ENCODE results near the gene PSME1. TPM values are rescaled to one million over a fixed set of nuclear protein-coding genes. Genes with fewer than 3 reads are reported as not detected.

Gene PSME1
- total and polyA plus RNA-seq, 2 of the 13 experiments (the other 11 are each of a cell fraction or from before 2014, with no cell fraction given): 159 to 608 TPM

DNA sequence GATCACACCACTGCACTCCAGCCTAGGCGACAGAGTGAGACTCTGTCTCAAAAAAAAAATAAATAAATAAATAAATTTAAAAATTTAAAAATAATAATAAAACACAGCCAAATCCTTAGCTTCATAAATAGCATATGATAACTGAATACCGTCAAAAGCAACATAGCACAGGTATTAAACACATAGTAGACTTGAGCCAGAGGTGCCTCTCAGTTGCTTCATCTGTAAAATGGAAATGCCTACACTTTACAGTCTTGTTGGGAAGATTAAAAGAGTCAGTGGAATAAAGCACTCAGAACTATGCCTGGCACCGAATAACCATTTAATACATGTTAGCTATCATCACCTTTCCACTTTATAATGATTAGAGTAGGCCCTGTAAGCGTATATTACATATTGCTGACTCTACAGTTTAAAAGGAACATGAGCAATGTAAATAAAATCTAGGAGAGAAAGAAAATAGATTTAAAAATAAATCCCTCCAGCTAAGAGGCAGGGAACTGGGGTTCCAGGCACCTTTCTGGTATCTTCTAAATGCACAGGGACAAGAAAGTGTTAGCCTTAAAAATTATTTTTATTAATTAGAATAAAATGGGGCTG, 29.2 kb upstream of the PSME1 start (continued):
- TF ChIP-seq ZNF562 (CRISPR knock-in tag; IDR thresholded peaks at IDR 0.05; ENCODE audit: borderline replicate concordance): no peak
- TF ChIP-seq NFYB (CRISPR knock-in tag; IDR thresholded peaks at IDR 0.05): no peak
- no peak for TF ChIP-seq ZNF776 (CRISPR knock-in tag; IDR thresholded peaks at IDR 0.05)
- no peak for TF ChIP-seq MEIS1 (CRISPR knock-in tag; IDR thresholded peaks at IDR 0.05; ENCODE audit: borderline replicate concordance)
- TF ChIP-seq NFIB (CRISPR knock-in tag; IDR thresholded peaks at IDR 0.05; ENCODE audit: borderline replicate concordance): no peak
- TF ChIP-seq AKAP8 (CRISPR knock-in tag; IDR thresholded peaks at IDR 0.05): no peak
- TF ChIP-seq CAMTA2 (CRISPR knock-in tag; IDR thresholded peaks at IDR 0.05; ENCODE audit: borderline replicate concordance): no peak
- no peak for TF ChIP-seq RBAK (CRISPR knock-in tag; IDR thresholded peaks at IDR 0.05)
- no peak for TF ChIP-seq TSC22D2 (CRISPR knock-in tag; IDR thresholded peaks at IDR 0.05; ENCODE audit: borderline replicate concordance)
- TF ChIP-seq MBD4 (IDR thresholded peaks at IDR 0.05; ENCODE audit: borderline replicate concordance, low read length): no peak
- no peak for TF ChIP-seq CREB1 (IDR thresholded peaks at IDR 0.05)
- no peak for TF ChIP-seq CREB1 (CRISPR knock-in tag; IDR thresholded peaks at IDR 0.05)
- TF ChIP-seq, protein P1, sequence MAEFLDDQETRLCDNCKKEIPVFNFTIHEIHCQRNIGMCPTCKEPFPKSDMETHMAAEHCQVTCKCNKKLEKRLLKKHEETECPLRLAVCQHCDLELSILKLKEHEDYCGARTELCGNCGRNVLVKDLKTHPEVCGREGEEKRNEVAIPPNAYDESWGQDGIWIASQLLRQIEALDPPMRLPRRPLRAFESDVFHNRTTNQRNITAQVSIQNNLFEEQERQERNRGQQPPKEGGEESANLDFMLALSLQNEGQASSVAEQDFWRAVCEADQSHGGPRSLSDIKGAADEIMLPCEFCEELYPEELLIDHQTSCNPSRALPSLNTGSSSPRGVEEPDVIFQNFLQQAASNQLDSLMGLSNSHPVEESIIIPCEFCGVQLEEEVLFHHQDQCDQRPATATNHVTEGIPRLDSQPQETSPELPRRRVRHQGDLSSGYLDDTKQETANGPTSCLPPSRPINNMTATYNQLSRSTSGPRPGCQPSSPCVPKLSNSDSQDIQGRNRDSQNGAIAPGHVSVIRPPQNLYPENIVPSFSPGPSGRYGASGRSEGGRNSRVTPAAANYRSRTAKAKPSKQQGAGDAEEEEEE (CRISPR knock-in tag; IDR thresholded peaks at IDR 0.05; ENCODE audit: borderline replicate concordance): peak; percentile 13; the same call in 1 of the 2 replicates
- no peak for TF ChIP-seq ATRX (CRISPR knock-in tag; IDR thresholded peaks at IDR 0.05; ENCODE audit: borderline replicate concordance)
- TF ChIP-seq NFYC (CRISPR knock-in tag; IDR thresholded peaks at IDR 0.05): no peak
- peak; percentile 85 for TF ChIP-seq SSRP1 (CRISPR knock-in tag; IDR thresholded peaks at IDR 0.05)
- no peak for TF ChIP-seq ZNF607 (CRISPR knock-in tag; IDR thresholded peaks at IDR 0.05; ENCODE audit: borderline replicate concordance)
- TF ChIP-seq ZNF543 (CRISPR knock-in tag; IDR thresholded peaks at IDR 0.05): no peak
- TF ChIP-seq ZNF616 (CRISPR knock-in tag; IDR thresholded peaks at IDR 0.05; ENCODE audit: low read depth): no peak
- TF ChIP-seq, protein P2, sequence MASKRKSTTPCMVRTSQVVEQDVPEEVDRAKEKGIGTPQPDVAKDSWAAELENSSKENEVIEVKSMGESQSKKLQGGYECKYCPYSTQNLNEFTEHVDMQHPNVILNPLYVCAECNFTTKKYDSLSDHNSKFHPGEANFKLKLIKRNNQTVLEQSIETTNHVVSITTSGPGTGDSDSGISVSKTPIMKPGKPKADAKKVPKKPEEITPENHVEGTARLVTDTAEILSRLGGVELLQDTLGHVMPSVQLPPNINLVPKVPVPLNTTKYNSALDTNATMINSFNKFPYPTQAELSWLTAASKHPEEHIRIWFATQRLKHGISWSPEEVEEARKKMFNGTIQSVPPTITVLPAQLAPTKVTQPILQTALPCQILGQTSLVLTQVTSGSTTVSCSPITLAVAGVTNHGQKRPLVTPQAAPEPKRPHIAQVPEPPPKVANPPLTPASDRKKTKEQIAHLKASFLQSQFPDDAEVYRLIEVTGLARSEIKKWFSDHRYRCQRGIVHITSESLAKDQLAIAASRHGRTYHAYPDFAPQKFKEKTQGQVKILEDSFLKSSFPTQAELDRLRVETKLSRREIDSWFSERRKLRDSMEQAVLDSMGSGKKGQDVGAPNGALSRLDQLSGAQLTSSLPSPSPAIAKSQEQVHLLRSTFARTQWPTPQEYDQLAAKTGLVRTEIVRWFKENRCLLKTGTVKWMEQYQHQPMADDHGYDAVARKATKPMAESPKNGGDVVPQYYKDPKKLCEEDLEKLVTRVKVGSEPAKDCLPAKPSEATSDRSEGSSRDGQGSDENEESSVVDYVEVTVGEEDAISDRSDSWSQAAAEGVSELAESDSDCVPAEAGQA (IDR thresholded peaks at IDR 0.05; ENCODE audit: low read depth): no peak
- TF ChIP-seq, protein P2 (CRISPR knock-in tag; IDR thresholded peaks at IDR 0.05; ENCODE audit: borderline replicate concordance): no peak
- TF ChIP-seq NR2F6 (IDR thresholded peaks at IDR 0.05): no peak
- TF ChIP-seq NR2F6 (CRISPR knock-in tag; IDR thresholded peaks at IDR 0.05): no peak
- 0 out of 2 replicates have a peak, but pooled peaks have one; percentile 4 for TF ChIP-seq RELA (CRISPR knock-in tag; IDR thresholded peaks at IDR 0.05)

Data from HepG2 (cell line).